GM12878 (cell line): ENCODE measurements around the gene ZNF385C. TPM values are rescaled to one million over a fixed set of nuclear protein-coding genes. Genes with fewer than 3 reads are reported as not detected.

ENCODE experiments used
- BCL3 ChIP-seq: IDR thresholded peaks from 2 replicates; pipeline ENCODE4 v1.6.1; 2011; ENCODE audit warnings: borderline replicate concordance, low read depth, mild to moderate bottlenecking, moderate library complexity, low read length; ENCODE audit not compliant: insufficient read depth, poor library complexity, severe bottlenecking
- BCLAF1 ChIP-seq: fragments of 450-650 bp; IDR thresholded peaks from 2 replicates; pipeline ENCODE4 v1.6.1; 2017; ENCODE audit warnings: antibody characterized with exemption, mild to moderate bottlenecking, moderate library complexity
- BMI1 ChIP-seq: fragments of 450-650 bp; IDR thresholded peaks from 2 replicates; pipeline ENCODE4 v1.6.1; 2016; ENCODE audit warnings: mild to moderate bottlenecking, moderate library complexity, borderline replicate concordance
- EGR1 ChIP-seq, 2 experiments: IDR thresholded peaks; 1 replicate in 1 of 2; 2 replicates in 1 of 2; pipeline ENCODE4 v1.6.1; 2011 to 2012; ENCODE audit warnings: low read depth in 2 of 2, low read length in 2 of 2, borderline replicate concordance in 1 of 2, mild to moderate bottlenecking in 1 of 2, moderate library complexity in 1 of 2
- ELK1 ChIP-seq: IDR thresholded peaks from 2 replicates; pipeline ENCODE4 v1.6.1; 2012; ENCODE audit warnings: low read depth, low read length, improper control_type of control experiment
- IRF4 ChIP-seq: IDR thresholded peaks from 2 replicates; pipeline ENCODE4 v1.6.1; 2011; ENCODE audit warnings: low read depth, low read length
- JUND ChIP-seq: IDR thresholded peaks from 2 replicates; pipeline ENCODE4 v1.6.1; 2012; ENCODE audit warnings: low read depth, mild to moderate bottlenecking, low read length, improper control_type of control experiment, moderate library complexity
- MEF2B ChIP-seq: fragments of 450-650 bp; IDR thresholded peaks from 2 replicates; pipeline ENCODE4 v1.6.1; 2018; ENCODE audit warnings: mild to moderate bottlenecking, moderate library complexity; ENCODE audit not compliant: partially characterized antibody, poor library complexity, severe bottlenecking
- NR2C1 ChIP-seq: fragments of 450-650 bp; IDR thresholded peaks from 2 replicates; pipeline ENCODE4 v1.6.1; 2017; ENCODE audit warnings: antibody characterized with exemption, mild to moderate bottlenecking, moderate library complexity
- PBX3 ChIP-seq: IDR thresholded peaks from 2 replicates; pipeline ENCODE4 v1.6.1; 2011; ENCODE audit warnings: mild to moderate bottlenecking, low read depth, low read length, moderate library complexity; ENCODE audit not compliant: insufficient replicate concordance
- REST ChIP-seq: IDR thresholded peaks from 2 replicates; pipeline ENCODE4 v1.6.1; 2012; ENCODE audit warnings: mild to moderate bottlenecking, low read depth, low read length
- RUNX3 ChIP-seq: IDR thresholded peaks from 2 replicates; pipeline ENCODE4 v1.6.1; 2012; ENCODE audit warnings: low read length, inconsistent platforms
- SMAD1 ChIP-seq: fragments of 450-650 bp; IDR thresholded peaks from 2 replicates; pipeline ENCODE4 v1.6.1; 2018; ENCODE audit warnings: mild to moderate bottlenecking, low read depth; ENCODE audit not compliant: partially characterized antibody
- TARDBP ChIP-seq: IDR thresholded peaks from 2 replicates; pipeline ENCODE4 v1.6.1; 2016; ENCODE audit warnings: borderline replicate concordance
- USF2 ChIP-seq: IDR thresholded peaks from 2 replicates; pipeline ENCODE4 v1.6.1; 2011; ENCODE audit warnings: low read depth, low read length, improper control_type of control experiment, borderline replicate concordance
- ZNF384 ChIP-seq: IDR thresholded peaks from 2 replicates; pipeline ENCODE4 v1.6.1; 2012; ENCODE audit warnings: low read depth, mild to moderate bottlenecking, low read length, improper control_type of control experiment, borderline replicate concordance
- polyA plus RNA-seq, 11 experiments: library from polyadenylated mRNA; depleted of rRNA in 4 of 11; unstranded in 6 of 11; stranded (reverse) in 5 of 11; fragments of >200 nt; fragmentation: Nextera tagmentation in 4 of 11; fragmentation: Illumina TruSeq in 1 of 11; extraction: Ambion mirVana in 4 of 11; extraction: Trizol in 1 of 11; gene quantifications; 1 replicate in 1 of 11; 2 replicates in 10 of 11; pipeline versions ENCODE4 v1.2.1 to v1.2.3, GENCODE V29; 2011 to 2016; ENCODE audit warnings: inconsistent platforms in 2 of 11, missing spikeins in 2 of 11, low read depth in 1 of 11
- total RNA-seq, 4 experiments: library from RNA; depleted of rRNA in 3 of 4; stranded (reverse); fragments of >200 nt in 3 of 4; fragmentation: Illumina TruSeq in 1 of 4; extraction: Trizol in 1 of 4; gene quantifications; 2 replicates each; pipeline versions ENCODE4 v1.2.1 to v1.2.3, GENCODE V29; 2013 to 2021

Gene ZNF385C
- total and polyA plus RNA-seq, 10 of the 15 experiments (the other 5 are each of a cell fraction or from before 2014, with no cell fraction given), result 0.06 to 0.20 (median 0.07) TPM; not detected in 5

- TF ChIP-seq ELK1 (peak; percentile 85), REST (no peak), PBX3 (no peak), EGR1 (IDR thresholded peaks at IDR 0.05; ENCODE audit: borderline replicate concordance in 1 of 2, low read depth in 2 of 2, low read length in 2 of 2) (peak; percentile 73 to 100), BCL3 (peak; percentile 45), ZNF384 (no peak), USF2 (no peak), JUND (no peak), BMI1 (peak; percentile 79), RUNX3 (peak; percentile 79), SMAD1 (no peak), IRF4 (0 out of 2 replicates have a peak, but pooled peaks have one; percentile 6), MEF2B (peak; percentile 37), TARDBP (peak; percentile 59; the same call in 1 of the 2 replicates), BCLAF1 (no peak), NR2C1 (peak; percentile 83)
These were observed 81.1 kb downstream of the ZNF385C start, which contains the start of gene DNAJC7 (continued) for GRCh38 chr17:42016941-42017865.
